ENCODE data around the gene NDRG3. TPM values are rescaled to one million over a fixed set of nuclear protein-coding genes. Genes with fewer than 3 reads are reported as not detected.
A peak's percentile ranks its signal among the peaks of the same experiment; 100 is the strongest.
"Not testable (repeated sequence)": the region's sequence is repeated elsewhere in the genome, so short reads cannot be mapped to it uniquely, and the experiment has no call there.

The NDRG3 gene
- total RNA-seq, 1 donor from 2014 or later, result 17.1 TPM

GRCh38 chr20:36687850-36688249 lies 58.0 kb downstream of the NDRG3 start:
- no peak for DNase-seq

- DNase-seq, result no peak
These were observed 58.9 kb downstream of the NDRG3 start for GRCh38 chr20:36686944-36687343.

GRCh38 chr20:36686504-36686903 lies 59.4 kb downstream of the NDRG3 start:
- no peak for DNase-seq

GRCh38 chr20:36684747-36685146 lies 61.1 kb downstream of the NDRG3 start:
- DNase-seq, result no peak

GRCh38 chr20:36682311-36682710 lies 63.6 kb downstream of the NDRG3 start:
- no peak for DNase-seq

- DNase-seq, result no peak
These were observed 68.5 kb downstream of the NDRG3 start for GRCh38 chr20:36677422-36677771.

GRCh38 chr20:36676701-36677421 lies 69.0 kb downstream of the NDRG3 start:
- no peak for DNase-seq

GRCh38 chr20:36675545-36675944 lies 70.3 kb downstream of the NDRG3 start:
- not testable (repeated sequence) for DNase-seq

- peak; percentile 32 for DNase-seq
These were observed 72.9 kb downstream of the NDRG3 start for GRCh38 chr20:36672991-36673390.

GRCh38 chr20:36670665-36671357 lies 75.1 kb downstream of the NDRG3 start:
- DNase-seq, result no peak

- DNase-seq, result peak; percentile 28
These were observed 79.6 kb downstream of the NDRG3 start for GRCh38 chr20:36666181-36666740.

GRCh38 chr20:36663031-36663430 lies 82.9 kb downstream of the NDRG3 start:
- no peak for DNase-seq

GRCh38 chr20:36658300-36658699 lies 87.6 kb downstream of the NDRG3 start:
- DNase-seq, result no peak

- DNase-seq, result no peak
These were observed 89.2 kb downstream of the NDRG3 start for GRCh38 chr20:36656733-36657132.

- DNase-seq, result no peak
These were observed 90.9 kb downstream of the NDRG3 start for GRCh38 chr20:36655004-36655403.

GRCh38 chr20:36654506-36654905 lies 91.4 kb downstream of the NDRG3 start:
- no peak for DNase-seq

- DNase-seq, result no peak
These were observed 92.4 kb downstream of the NDRG3 start for GRCh38 chr20:36653456-36653855.

- DNase-seq, result no peak
These were observed 98.4 kb downstream of the NDRG3 start for GRCh38 chr20:36647196-36648121.

- no peak for DNase-seq
These were observed 99.2 kb downstream of the NDRG3 start for GRCh38 chr20:36646678-36647077.

GRCh38 chr20:36645998-36646397 lies 99.9 kb downstream of the NDRG3 start, which contains the start of gene SLA2:
SLA2 (minus strand) TSS chr20:36646196; CDS start chr20:36641335, 4,861 bp downstream.
- no peak for DNase-seq

GRCh38 chr20:36645353-36645752 lies 100.5 kb downstream of the NDRG3 start:
- DNase-seq, result no peak

- DNase-seq, result no peak
These were observed 101.2 kb downstream of the NDRG3 start for GRCh38 chr20:36644706-36645095.
